WTC11 (cell line): Measurements from ENCODE around the gene BAIAP2.

Experiments
- AR ChIP-seq: fragments of 250-450 bp; sonication (Bioruptor Pico); IDR thresholded peaks from 2 replicates; pipeline ENCODE4 v1.9.0; 2021; ENCODE audit warnings: mild to moderate bottlenecking
- CREB1 ChIP-seq: sonication (generic); formaldehyde crosslinking; IDR thresholded peaks from 2 replicates; pipeline ENCODE4 v1.8.0; 2023; ENCODE audit warnings: mild to moderate bottlenecking, missing genetic modification reagents
- CTCF ChIP-seq: fragments of 200-600 bp; IDR thresholded peaks from 2 replicates; pipeline ENCODE4 v1.8.0; 2022; ENCODE audit warnings: antibody characterized with exemption
- IRF2 ChIP-seq: sonication (generic); formaldehyde crosslinking; IDR thresholded peaks from 2 replicates; pipeline ENCODE4 v1.8.0; 2022; ENCODE audit warnings: low read depth, missing genetic modification reagents, borderline replicate concordance
- MAX ChIP-seq: sonication (generic); formaldehyde crosslinking; IDR thresholded peaks from 2 replicates; pipeline ENCODE4 v1.8.0; 2022; ENCODE audit warnings: mild to moderate bottlenecking, missing genetic modification reagents
- NFE2L1 ChIP-seq: sonication (generic); formaldehyde crosslinking; IDR thresholded peaks from 2 replicates; pipeline ENCODE4 v1.8.1; 2023; ENCODE audit warnings: missing genetic modification reagents
- NR2C2 ChIP-seq: sonication (generic); formaldehyde crosslinking; IDR thresholded peaks from 2 replicates; pipeline ENCODE4 v1.8.0; 2022; ENCODE audit warnings: mild to moderate bottlenecking, missing genetic modification reagents
- RELA ChIP-seq: sonication (generic); formaldehyde crosslinking; IDR thresholded peaks from 2 replicates; pipeline ENCODE4 v1.8.1; 2022; ENCODE audit warnings: missing genetic modification reagents, mild to moderate bottlenecking, borderline replicate concordance
- SP1 ChIP-seq: sonication (generic); formaldehyde crosslinking; conservative IDR thresholded peaks from 2 replicates; pipeline ENCODE4 v1.8.1; 2022; ENCODE audit warnings: missing genetic modification reagents
- USF1 ChIP-seq: sonication (generic); formaldehyde crosslinking; IDR thresholded peaks from 2 replicates; pipeline ENCODE4 v1.8.0; 2022; ENCODE audit warnings: mild to moderate bottlenecking, missing genetic modification reagents
- USF2 ChIP-seq: sonication (generic); formaldehyde crosslinking; IDR thresholded peaks from 2 replicates; pipeline ENCODE4 v1.8.1; 2023; ENCODE audit warnings: mild to moderate bottlenecking, missing genetic modification reagents, moderate library complexity
- ZNF121 ChIP-seq: sonication (generic); formaldehyde crosslinking; IDR thresholded peaks from 2 replicates; pipeline ENCODE4 v1.8.0; 2023; ENCODE audit warnings: missing genetic modification reagents
- ZNF263 ChIP-seq: sonication (generic); formaldehyde crosslinking; IDR thresholded peaks from 2 replicates; pipeline ENCODE4 v1.8.1; 2022; ENCODE audit warnings: low read depth, mild to moderate bottlenecking, moderate library complexity, missing genetic modification reagents

GRCh38 chr17:81142301-81143199, 107.6 kb downstream of the BAIAP2 start:
- TF ChIP-seq CTCF (no peak), MAX (peak; percentile 47; the same call in 1 of the 2 replicates), USF1 (CRISPR knock-in tag) (no peak), USF2 (CRISPR knock-in tag) (no peak), NFE2L1 (CRISPR knock-in tag) (no peak), AR (CRISPR knock-in tag) (no peak), IRF2 (CRISPR knock-in tag) (no peak), ZNF121 (no peak), ZNF263 (no peak), CREB1 (CRISPR knock-in tag) (no peak), RELA (CRISPR knock-in tag) (no peak), SP1 (CRISPR knock-in tag) (no peak), NR2C2 (CRISPR knock-in tag) (no peak)
